ENCODE data around the gene ZNF414. TPM values are rescaled to one million over a fixed set of nuclear protein-coding genes. Genes with fewer than 3 reads are reported as not detected.
"Not testable (repeated sequence)": the region's sequence is repeated elsewhere in the genome, so short reads cannot be mapped to it uniquely, and the experiment has no call there.

Gene ZNF414
- total RNA-seq, 1 donor = 13.7 TPM

- no peak for DNase-seq (ENCODE audit: low read depth in 2 of 3, low spot score in 2 of 3)
These were observed 4.6 kb upstream of the ZNF414 start for GRCh38 chr19:8518536-8518935.

DNA sequence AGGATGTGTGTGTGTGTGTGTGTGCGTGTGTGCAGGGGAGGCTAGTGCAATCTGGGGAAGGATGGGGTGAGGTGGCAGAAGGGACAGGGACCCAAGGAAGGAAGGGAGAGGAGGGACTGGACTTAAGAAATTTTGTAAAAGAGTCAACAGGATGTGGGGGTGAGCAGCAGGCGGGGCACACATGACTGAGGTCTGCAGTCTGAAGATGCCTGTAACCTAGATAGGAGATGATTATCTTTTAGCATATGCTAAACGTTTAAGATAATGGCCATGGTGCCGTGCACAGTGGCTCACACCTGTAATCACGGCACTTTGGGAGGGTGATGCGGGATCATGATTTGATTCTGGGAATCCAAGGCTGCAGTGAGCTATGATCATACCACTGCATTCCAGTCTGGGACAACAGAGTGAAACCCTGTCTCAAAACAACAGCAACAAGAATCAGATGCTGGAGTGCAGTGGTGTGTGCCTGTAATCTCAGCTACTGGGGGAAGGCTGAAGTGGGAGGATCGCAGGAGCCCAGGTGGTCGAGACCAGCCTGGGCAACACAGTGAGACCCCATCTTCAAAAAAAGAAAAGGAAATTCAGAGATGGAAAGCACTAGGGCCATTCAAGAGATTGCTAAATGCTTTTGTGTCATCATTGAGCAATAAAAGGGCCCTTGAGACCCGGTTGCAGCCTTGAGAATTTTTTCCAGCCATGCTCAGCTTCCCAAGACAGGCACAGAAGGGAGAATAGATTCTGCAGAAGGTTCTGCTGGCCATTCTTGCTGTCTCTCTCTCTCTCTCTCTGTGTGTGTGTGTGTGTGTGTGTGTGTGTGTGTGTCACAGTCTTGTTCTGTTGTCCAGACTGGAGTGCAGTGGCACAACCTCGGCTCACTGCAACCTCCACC is 3.8 kb upstream of the ZNF414 start:
- peak; percentile 25 to 43 (median 39) for DNase-seq (ENCODE audit: low read depth in 2 of 3, low spot score in 2 of 3)

- peak in 1 of 3 donors; percentile 33 for DNase-seq (ENCODE audit: low read depth in 2 of 3, low spot score in 2 of 3)
These were observed 1.4 kb upstream of the ZNF414 start for GRCh38 chr19:8515317-8515716.

- DNase-seq (ENCODE audit: low read depth in 2 of 3, low spot score in 2 of 3) = not testable (repeated sequence)
These were observed 590 bp upstream of the ZNF414 start for GRCh38 chr19:8514505-8515009.

- DNase-seq (ENCODE audit: low read depth in 2 of 3, low spot score in 2 of 3) = no peak
These were observed 806 bp downstream of the ZNF414 start for GRCh38 chr19:8513036-8513686.

DNA sequence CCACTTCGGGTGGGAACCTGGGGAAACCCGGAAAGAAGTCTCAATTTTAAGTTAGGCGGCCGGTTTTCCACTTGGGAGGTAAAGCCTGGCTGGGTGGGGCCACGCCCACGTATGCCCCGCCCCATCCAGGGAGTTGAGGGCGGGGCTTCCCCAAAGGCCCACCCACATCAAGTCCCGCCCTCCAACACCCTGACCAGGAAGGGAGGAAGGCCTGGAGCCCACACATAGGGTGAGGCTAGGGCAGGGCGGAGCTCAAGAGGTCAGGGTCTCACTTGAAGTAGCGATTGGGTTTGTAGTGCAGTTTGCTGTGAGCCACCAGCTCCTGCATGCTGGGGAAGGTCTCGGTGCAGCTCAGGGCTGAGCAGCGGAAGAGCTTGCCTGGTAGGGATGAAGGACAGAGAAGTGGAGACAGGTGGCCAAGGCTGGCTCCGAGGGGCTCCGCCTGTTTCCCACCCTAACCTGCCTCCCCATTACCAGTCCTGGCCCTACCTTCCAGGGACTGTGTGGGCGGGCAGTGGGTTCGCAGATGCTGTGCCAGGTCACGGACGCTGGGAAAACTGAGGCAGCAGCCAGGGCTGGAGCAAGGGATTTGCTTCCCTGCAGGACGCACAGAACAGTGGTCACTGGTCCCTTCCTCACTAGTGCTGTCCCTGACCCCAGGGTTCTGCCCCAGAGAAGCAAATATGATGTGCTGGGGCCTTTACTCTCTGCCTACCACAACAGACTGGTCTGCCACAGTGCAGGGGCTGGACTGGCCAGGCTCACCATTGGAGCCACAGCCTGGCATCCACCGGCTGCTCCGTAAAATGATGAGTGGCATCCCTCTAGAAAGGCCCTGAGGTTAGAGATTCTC is 1.6 kb downstream of the ZNF414 start:
- no peak for DNase-seq (ENCODE audit: low read depth in 2 of 3, low spot score in 2 of 3)

- DNase-seq (ENCODE audit: low read depth in 2 of 3, low spot score in 2 of 3) = no peak
These were observed 2.3 kb downstream of the ZNF414 start for GRCh38 chr19:8511573-8512101.

DNA sequence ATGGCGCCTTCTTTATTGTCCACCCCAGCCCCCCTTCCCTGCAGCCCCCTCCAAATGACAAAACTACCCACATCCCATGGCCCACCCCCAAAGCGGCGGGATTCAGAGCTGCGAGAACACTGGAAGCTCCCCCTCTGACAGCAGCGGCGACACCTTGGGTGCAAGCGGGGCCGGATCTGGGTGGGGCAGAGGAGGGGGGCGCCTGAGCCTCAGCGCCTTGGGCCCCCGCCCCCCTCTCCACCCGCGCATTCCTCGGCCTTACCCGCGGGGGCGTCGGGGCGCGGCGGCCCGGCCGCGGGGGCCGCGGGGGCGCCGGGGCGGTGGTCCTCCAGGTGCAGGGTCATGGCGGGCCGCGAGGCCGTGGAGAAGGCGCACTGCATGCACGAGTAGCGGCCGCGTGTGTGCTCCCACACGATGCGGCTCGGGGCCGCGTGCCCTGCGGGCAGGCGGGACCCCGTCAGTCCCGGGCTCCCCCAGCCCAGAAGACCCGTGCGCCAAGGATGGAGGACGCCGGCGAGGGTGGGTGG is 3.3 kb downstream of the ZNF414 start:
- no peak for DNase-seq (ENCODE audit: low read depth in 2 of 3, low spot score in 2 of 3)

- no peak for DNase-seq (ENCODE audit: low read depth in 2 of 3, low spot score in 2 of 3)
These were observed 7.5 kb downstream of the ZNF414 start for GRCh38 chr19:8506402-8506957.

DNA sequence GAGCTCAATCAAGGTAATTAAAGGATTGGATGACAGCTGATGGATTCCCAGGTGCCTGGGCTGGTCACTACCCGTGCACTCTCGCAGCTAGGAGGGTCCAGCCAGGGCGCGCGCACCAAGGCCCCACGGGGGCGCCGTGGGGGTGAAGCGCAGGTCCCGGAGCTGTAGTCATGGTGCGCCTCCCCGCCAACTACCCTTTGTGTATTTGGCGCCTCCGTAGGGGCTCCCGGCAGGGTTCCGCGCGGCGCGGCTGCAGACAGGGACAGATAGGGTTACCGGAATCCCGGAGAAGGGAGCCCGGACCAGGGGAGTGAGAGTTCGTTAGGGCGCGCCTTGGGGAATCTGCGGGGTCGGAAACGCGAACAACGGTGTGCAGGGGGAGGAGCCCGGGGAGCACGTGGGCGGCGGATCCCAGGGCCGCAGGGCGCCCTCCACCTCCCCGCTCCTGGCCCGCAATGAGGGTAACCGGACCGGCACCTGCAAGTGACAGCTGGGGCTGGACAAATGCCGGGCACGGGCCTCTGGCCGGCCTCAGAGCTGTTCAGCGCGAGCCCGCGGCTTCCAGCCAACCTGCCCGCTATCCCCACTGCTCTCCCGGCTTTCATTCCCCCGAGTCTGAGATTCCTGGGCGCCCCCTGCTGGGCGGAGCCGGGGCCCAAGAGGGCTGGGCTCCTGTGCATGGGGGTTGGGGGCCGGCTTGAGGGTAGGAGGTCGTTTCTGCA is 8.1 kb downstream of the ZNF414 start:
- DNase-seq (ENCODE audit: low read depth in 2 of 3, low spot score in 2 of 3) = peak in 2 of 3 donors; percentile 50 to 72

DNA sequence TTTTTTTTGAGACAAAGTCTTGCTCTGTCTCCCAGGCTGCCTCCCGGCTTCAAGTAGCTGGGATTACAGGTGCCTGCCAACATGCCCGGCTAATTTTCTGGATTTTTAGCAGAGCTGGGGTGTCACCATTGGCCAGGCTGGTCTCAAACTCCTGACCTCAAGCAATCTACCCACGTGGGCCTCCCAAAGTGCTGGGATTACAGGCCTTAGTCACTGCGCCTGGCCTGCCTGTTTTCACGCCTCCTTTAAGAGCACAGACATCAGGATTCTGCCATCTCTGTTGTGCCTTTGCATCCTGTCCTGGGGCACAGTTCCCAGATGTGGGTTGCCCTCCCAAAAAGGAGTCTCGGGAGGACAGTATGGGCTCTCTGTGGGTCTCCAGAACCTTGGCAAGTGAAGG is 9.0 kb downstream of the ZNF414 start:
- no peak for DNase-seq (ENCODE audit: low read depth in 2 of 3, low spot score in 2 of 3)

GRCh38 chr19:8504171-8504570 is 9.8 kb downstream of the ZNF414 start:
- peak in 1 of 3 donors; percentile 46 for DNase-seq (ENCODE audit: low read depth in 2 of 3, low spot score in 2 of 3)

- DNase-seq (ENCODE audit: low read depth in 2 of 3, low spot score in 2 of 3) = no peak
These were observed 10.5 kb downstream of the ZNF414 start for GRCh38 chr19:8503510-8503909.

DNA sequence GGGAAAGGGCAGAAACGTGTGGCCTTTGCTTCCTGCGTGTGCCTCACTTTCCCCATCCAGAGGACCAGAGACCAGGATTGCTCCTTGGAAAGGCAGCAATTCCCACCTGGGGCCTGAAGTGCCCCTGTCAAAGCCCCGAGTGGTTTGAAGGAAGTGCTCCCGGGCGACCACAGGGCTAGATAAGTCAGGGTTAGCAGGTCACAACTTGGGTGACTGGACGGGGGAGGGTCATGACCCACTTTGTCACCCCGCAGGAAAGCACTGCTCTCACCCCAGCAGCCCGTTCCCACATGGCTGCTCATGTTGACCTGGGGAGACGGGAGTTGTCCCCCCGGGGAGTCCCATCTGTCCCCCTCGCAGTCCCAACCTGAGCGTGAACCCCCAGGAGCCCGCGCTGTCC is 12.0 kb downstream of the ZNF414 start:
- no peak for DNase-seq (ENCODE audit: low read depth in 2 of 3, low spot score in 2 of 3)

- DNase-seq (ENCODE audit: low read depth in 2 of 3, low spot score in 2 of 3) = peak in 1 of 3 donors; percentile 29
These were observed 12.5 kb downstream of the ZNF414 start for GRCh38 chr19:8501516-8501915.

DNA sequence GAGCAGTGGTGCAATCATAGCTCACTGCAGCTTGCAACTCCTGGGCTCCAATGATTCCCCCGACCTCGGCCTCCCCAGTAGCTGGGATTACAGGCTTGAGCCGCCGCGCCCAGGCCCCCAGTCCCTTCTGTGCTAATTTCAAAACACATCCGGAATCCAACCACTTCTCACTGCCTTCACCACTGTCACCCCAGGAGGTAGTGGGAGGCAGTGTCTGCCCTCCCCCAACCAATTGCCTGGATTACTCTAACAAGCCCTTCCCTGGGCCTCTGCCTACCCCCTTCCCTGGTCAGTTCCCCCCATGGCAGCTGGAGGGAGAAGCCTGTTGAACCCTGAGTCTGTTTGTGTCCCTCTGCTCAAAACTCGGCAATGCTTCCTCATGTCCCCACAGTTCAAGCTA is 13.8 kb downstream of the ZNF414 start:
- peak in 1 of 3 donors; percentile 47 for DNase-seq (ENCODE audit: low read depth in 2 of 3, low spot score in 2 of 3)

- no peak for DNase-seq (ENCODE audit: low read depth in 2 of 3, low spot score in 2 of 3)
These were observed 14.7 kb downstream of the ZNF414 start for GRCh38 chr19:8499048-8499833.

- no peak for DNase-seq (ENCODE audit: low read depth in 2 of 3, low spot score in 2 of 3)
These were observed 15.7 kb downstream of the ZNF414 start for GRCh38 chr19:8498295-8498694.

DNA sequence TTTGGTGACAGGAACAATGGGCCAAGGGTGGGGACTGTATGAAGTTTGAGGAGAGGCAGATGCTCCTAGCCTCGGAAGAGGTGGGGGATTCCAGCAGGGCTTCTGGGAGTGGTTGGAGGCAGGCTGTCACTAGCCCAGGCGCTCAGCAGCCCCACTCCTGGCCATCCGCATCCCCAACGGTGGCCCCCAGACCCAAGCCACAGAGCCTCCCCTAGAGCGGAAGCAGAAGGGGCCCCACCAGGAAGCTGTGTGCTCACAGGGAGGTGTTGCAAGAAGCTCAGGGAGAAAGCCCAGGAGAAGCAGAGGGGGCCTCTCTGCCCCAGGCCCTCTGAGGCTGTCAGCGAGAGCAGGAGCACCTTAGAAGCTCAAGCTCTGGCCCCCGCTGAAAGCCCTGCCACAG is 19.8 kb downstream of the ZNF414 start:
- DNase-seq (ENCODE audit: low read depth in 2 of 3, low spot score in 2 of 3) = peak in 2 of 3 donors; percentile 79 to 88

Measured in hematopoietic multipotent progenitor cell (in vitro differentiated cells).